Stimulated activated effector memory CD8-positive, alpha-beta T cell treated with anti-CD3 and anti-CD28 coated beads, Interleukin-12 subunit alpha, Interleukin-12 subunit beta, amount 100 ng/mL, for 72 hours (primary cell): Measurements from ENCODE around the gene ANTXR1.

Experiments
- ATAC-seq: fragments of 150-1000 bp; cut with Tn5 transposase; 2 replicates; pipeline ENCODE4 v1.10.0; 2021
- DNase-seq, 2 donors: peaks; one replicate each; pipeline ENCODE4 v3.0.0; 2021 to 2022; ENCODE audit warnings: low spot score in 2 of 2
- H3K27ac Mint-ChIP-seq: one replicate; pipeline ENCODE4 v1.8.0; 2022; ENCODE audit warnings: mild to moderate bottlenecking, mixed read lengths
- H3K36me3 Mint-ChIP-seq: one replicate; pipeline ENCODE4 v1.8.0; 2022; ENCODE audit warnings: mild to moderate bottlenecking, mixed read lengths
- H3K4me1 Mint-ChIP-seq: one replicate; pipeline ENCODE4 v1.8.0; 2022; ENCODE audit warnings: mixed read lengths
- H3K4me3 Mint-ChIP-seq: one replicate; pipeline ENCODE4 v1.8.0; 2022; ENCODE audit warnings: mild to moderate bottlenecking, mixed read lengths
- H3K9me3 Mint-ChIP-seq: one replicate; pipeline ENCODE4 v1.8.0; 2022; ENCODE audit warnings: mixed read lengths

The ANTXR1 gene

DNA sequence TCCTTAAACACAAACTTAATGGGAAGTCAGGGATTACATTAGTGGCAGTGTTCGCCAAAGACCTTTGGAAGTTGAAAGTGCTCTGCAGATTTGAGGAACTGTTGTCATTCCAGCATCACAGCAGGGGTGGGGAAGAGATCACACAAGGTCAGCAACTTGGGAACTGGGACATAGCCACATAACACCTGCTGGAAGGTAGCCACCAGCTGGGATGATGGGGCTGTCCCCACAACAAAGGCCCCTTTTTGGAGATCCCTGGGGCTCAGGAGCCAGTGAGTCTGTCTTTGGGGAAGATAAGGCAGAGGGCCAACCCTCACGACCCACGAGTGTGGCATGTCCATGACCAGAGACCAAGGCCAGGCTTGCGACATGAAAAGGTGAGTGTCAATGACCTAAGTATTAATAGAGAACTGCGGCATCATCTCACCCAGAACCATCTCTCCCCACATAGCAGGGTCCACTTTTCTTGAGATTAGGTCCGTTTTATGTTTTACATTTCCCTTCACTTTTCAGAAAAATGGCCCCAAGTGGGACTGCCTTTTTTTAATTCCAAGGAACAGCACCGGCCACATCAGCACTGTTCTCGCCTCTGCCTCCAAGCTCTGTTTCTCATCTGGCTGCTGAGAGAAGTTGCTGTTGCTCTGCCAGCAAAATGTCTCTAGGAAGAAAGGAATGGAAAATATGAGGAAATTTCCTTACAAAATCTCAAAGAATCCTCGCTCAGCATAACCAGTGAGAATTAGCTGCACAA is 267.1 kb downstream of the ANTXR1 start:
- DNase-seq (no peak), ATAC-seq (no peak)
- H3K4me1 Mint-ChIP-seq: no peaks in the 10 kb centered on the region
- no peaks in the 10 kb centered on the region for H3K9me3 Mint-ChIP-seq
- no peak overlapping the region for H3K4me3 Mint-ChIP-seq
- no peak overlapping the region for H3K27ac Mint-ChIP-seq
- H3K36me3 Mint-ChIP-seq: no peaks in the 10 kb centered on the region

DNA sequence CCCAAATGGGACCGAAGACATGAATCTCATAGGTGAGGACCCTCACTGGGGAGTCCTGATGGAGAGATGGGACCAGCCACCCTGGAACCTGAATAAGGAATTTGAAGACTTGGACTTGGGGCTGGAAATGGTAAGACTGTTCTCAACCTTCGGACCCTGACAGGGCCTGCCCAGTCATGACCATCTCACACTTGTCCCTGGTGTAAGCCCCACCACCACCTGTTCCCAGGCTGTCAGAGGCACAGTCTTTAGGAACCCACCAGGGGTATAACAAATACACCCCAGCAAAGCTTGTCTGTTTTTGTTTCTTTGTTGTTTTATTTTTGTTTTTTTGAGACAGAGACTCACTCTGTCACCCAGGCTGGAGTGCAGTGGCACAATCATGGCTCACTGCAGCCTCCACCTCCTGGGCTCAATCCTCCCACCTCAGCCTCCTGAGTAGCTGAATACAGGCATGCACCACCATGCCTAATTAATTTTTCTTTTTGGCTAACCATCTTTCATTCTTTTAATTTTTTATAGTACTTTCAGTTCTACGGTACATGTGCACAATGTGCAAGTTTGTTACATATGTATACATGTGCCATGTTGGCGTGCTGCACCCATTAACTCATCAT is 267.9 kb downstream of the ANTXR1 start:
- Mint-ChIP-seq H3K4me1 (no peaks in the 10 kb centered on the region), H3K9me3 (no peaks in the 10 kb centered on the region), H3K36me3 (no peaks in the 10 kb centered on the region), H3K4me3 (no peak overlapping the region), H3K27ac (no peak overlapping the region)
- DNase-seq (no peak), ATAC-seq (no peak)

DNA sequence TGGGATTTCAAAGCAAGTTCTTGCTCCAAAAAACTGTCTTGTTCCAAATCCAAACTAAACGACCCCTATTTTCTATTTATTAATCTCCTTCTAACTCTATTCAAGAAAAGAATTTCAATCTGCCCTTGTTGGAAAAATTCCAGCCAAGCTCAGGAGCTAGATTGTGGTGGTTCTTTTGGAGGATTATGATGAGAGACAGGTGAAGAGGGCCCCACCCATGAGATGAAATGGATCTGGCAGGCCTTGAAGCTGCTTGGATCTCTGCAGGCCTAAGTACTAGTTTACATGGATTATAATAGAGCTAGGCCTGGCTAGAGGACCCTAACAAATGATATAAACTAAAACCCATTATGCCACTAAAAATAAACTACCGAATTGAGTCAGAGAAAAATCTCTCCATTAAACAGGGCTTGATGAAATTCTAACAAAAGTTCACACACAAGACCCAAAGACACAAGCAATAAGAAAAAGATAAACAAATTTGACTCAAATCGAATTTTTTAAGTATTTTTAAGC is 272.5 kb downstream of the ANTXR1 start:
- DNase-seq: no peak
- H3K4me1 Mint-ChIP-seq: no peaks in the 10 kb centered on the region
- no peak overlapping the region for H3K27ac Mint-ChIP-seq
- H3K9me3 Mint-ChIP-seq: no peaks in the 10 kb centered on the region
- no peak for ATAC-seq
- no peak overlapping the region for H3K4me3 Mint-ChIP-seq
- no peaks in the 10 kb centered on the region for H3K36me3 Mint-ChIP-seq

DNA sequence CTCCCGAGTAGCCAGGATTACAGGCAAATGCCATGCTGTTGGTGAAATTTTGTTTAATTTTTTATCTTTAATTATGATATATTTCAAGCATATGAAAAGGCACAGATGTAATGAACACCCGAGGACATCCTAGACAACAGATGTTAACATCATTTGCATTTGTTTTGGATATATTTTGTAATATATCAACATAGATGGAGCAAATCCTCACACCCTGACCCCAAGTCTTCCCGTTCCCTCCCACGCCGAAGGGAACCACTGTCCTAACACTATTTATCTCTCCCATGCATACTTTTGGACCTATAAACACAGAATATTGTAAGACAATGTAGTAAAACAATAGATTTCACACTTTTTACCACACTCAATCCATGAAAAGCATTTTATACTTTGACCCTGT is 274.6 kb downstream of the ANTXR1 start:
- DNase-seq (no peak), ATAC-seq (no peak)
- Mint-ChIP-seq H3K36me3 (no peaks in the 10 kb centered on the region), H3K9me3 (no peaks in the 10 kb centered on the region), H3K4me1 (no peaks in the 10 kb centered on the region), H3K27ac (no peak overlapping the region), H3K4me3 (no peak overlapping the region)

DNA sequence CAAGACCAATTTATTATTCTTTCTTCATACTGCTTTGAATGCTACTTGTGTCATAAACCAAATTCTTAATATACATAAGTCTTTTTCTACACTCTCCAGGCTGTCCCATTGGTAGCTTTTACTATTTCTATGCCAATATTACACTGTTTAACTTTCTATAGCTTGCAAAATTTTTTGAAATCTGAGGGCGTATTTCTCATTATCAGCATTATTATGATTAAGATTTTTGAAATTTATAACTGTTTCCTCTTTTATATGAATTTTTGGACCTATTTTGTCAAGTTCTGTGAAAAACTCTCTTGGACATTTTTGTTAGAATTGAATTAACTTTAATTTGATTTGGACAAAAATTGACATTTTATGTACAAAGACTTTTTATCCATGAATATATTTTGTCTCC is 275.4 kb downstream of the ANTXR1 start:
- Mint-ChIP-seq H3K36me3 (no peaks in the 10 kb centered on the region), H3K27ac (no peak overlapping the region), H3K4me1 (no peaks in the 10 kb centered on the region), H3K4me3 (no peak overlapping the region), H3K9me3 (no peaks in the 10 kb centered on the region)
- ATAC-seq (no peak), DNase-seq (no peak)

DNA sequence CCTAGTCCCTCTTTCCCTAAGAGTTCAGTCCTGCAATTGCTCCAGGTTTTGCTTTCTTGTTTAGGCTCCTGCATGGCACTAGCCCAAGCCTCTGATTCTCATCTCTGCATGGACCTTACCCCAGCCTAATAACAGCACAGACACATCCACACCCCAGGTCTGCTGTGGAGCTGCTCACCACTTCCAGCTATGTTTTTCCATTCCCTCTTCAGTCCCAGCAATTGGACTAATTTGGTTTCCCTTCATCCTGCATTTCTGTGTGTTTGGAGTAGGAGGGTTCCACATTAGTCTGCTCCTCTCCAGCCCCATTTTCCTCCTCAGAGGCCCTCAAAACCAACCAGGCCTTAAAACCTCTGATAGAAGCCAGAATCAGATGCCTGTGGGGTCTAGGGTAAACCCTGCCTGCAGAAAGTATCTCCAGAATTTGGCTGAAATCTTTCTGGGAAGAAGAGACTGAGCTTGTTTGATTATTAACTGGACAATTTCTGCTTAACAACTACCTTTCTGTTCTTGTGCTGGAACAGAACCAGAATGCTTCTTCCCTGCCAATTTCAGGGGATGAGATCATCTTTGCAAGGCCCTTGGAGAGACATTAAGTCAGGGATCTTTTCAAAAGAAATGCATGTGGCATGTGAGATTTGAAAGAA is 278.1 kb downstream of the ANTXR1 start:
- H3K9me3 Mint-ChIP-seq: no peaks in the 10 kb centered on the region

DNA sequence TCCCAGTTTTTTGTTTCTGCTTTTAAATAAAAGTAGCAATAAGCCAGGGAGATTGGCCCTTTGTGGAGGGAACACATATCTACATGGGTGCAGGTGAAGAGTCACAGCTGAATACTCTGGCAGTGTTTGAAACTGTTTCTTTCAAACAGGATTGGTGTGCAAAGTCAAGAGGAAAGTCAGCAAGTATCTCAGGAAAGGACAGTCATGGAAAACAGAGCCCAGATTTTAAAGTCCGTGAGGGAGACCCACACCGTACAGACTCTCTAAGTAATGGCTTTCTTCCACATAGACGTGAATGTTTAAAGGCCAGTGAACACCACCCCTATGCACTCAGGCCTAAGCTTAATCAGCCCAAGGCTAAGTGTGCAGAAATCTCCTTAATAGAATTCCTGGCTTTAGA is 278.7 kb downstream of the ANTXR1 start:
- Mint-ChIP-seq H3K36me3 (no peaks in the 10 kb centered on the region), H3K4me3 (no peak overlapping the region), H3K9me3 (no peaks in the 10 kb centered on the region), H3K27ac (no peak overlapping the region), H3K4me1 (no peaks in the 10 kb centered on the region)
- no peak for ATAC-seq
- DNase-seq: no peak

More for the DNA sequence above, 278.1 kb downstream of the ANTXR1 start:
- ATAC-seq: no peak
- no peak for DNase-seq
- Mint-ChIP-seq H3K4me3 (no peak overlapping the region), H3K4me1 (no peaks in the 10 kb centered on the region), H3K36me3 (no peaks in the 10 kb centered on the region), H3K27ac (no peak overlapping the region)

DNA sequence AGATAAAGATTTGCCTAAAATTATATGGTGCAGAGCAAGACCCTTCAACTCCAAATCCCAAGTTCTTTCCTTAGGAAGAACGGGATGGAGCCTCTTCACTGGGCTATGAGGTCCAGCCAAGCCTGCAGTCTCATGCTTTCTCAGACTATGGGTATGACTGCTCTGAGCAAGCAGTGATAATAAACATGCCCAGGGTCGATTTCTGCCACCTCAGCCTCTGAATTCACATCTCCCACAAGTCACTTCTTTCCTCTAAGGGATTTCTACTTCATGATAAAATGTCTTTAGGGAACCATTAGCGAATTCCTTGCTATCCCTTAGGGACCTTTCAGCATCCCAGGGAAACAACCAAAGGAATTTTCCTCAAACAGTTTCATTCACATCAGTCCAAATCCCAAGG is 279.3 kb downstream of the ANTXR1 start:
- DNase-seq (no peak), ATAC-seq (no peak)
- no peaks in the 10 kb centered on the region for H3K4me1 Mint-ChIP-seq
- H3K27ac Mint-ChIP-seq: no peak overlapping the region
- H3K4me3 Mint-ChIP-seq: no peak overlapping the region
- H3K9me3 Mint-ChIP-seq: no peaks in the 10 kb centered on the region
- no peaks in the 10 kb centered on the region for H3K36me3 Mint-ChIP-seq

DNA sequence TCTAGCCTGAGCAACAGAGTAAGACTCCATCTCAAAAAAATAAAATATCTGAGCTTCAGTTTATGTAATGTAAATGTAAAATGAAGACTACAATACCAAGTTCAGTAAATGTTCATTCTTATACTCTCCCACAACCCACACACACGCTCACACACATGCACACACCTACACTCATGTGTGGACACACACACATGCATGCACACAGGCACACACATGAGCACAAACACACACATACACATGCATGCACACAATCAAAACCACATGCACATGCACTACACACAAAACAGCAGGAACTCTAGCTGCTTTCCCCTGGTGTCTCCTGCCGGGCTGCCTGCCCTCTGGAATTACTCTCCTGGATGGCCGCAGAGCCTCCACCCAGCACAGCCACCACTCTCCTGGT is 283.4 kb downstream of the ANTXR1 start:
- Mint-ChIP-seq H3K4me1 (no peaks in the 10 kb centered on the region), H3K36me3 (no peaks in the 10 kb centered on the region), H3K4me3 (no peak overlapping the region), H3K9me3 (no peaks in the 10 kb centered on the region), H3K27ac (no peak overlapping the region)
- no peak for ATAC-seq
- no peak for DNase-seq

DNA sequence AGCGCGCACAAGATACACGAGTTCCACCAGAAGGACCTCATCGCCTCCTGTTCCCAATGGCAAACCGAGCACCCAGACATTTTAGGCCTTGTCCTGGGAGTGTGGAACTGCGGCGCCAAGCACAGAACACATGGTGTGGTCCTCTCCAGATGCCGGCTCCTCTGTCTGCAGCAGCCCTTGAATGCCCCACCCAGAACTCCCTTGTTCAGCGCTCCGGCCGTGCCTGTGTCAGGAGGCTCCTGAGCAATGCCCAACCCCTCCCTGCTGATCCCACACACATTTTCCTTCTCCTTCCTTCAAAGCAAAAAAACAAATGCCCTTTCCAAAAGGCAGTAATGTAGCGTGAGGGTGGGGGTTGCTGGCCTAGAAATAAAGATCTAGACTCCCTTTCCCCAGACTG is 284.2 kb downstream of the ANTXR1 start:
- no peak for ATAC-seq
- Mint-ChIP-seq H3K36me3 (no peaks in the 10 kb centered on the region), H3K9me3 (no peaks in the 10 kb centered on the region), H3K27ac (no peak overlapping the region), H3K4me3 (no peak overlapping the region), H3K4me1 (no peaks in the 10 kb centered on the region)
- no peak for DNase-seq

DNA sequence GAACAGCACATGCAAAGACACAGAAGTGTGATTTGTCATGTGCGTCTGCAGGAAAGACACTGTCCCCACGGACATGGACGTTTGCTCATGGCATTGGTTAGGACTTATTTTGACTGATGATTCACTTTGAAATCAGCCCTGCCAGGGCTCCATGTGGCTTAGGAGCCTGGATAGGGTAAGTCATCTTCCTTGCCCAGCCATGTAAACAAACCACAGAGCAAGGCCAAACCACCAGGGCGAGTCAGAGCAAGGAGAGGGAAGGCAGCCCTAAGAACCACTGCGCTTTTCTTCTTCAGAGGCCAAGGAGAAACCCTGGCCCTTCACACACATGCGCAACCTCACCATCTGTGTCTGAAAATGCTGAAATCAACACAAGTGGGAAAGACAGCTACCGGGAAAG is 285.3 kb downstream of the ANTXR1 start:
- no peak overlapping the region for H3K4me3 Mint-ChIP-seq
- ATAC-seq: no peak
- H3K27ac Mint-ChIP-seq: no peak overlapping the region
- no peaks in the 10 kb centered on the region for H3K36me3 Mint-ChIP-seq
- H3K4me1 Mint-ChIP-seq: no peaks in the 10 kb centered on the region
- no peak for DNase-seq
- H3K9me3 Mint-ChIP-seq: no peaks in the 10 kb centered on the region

DNA sequence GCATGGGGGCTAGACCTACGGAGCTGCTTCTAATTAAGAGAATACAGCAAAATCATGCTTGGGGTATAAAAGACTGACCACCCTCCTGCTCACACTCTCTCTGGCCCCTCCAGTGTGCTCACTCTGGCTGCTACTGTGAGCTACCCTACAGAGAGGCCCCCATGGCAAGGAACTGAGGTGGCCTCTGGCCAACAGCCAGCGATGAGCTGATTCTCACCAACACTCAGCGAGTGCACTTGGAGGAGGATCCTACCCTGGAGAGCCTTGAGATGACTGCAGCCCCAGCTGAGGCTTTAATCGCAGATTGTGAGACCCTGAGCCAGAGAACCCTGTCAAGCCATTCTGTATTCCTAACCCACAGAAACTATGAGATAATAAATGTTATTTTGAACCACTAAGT is 285.9 kb downstream of the ANTXR1 start:
- H3K27ac Mint-ChIP-seq: no peak overlapping the region

More for the DNA sequence above, 285.9 kb downstream of the ANTXR1 start:
- DNase-seq (no peak), ATAC-seq (no peak)
- H3K4me1 Mint-ChIP-seq: no peaks in the 10 kb centered on the region
- peaks cover under 1% of the 10 kb centered on the region for H3K9me3 Mint-ChIP-seq
- H3K36me3 Mint-ChIP-seq: no peaks in the 10 kb centered on the region
- no peak overlapping the region for H3K4me3 Mint-ChIP-seq
